GM18519 (cell line): ENCODE data around the gene FER.
"Not testable (repeated sequence)": the region's sequence is repeated elsewhere in the genome, so short reads cannot be mapped to it uniquely, and the experiment has no call there.

Experiments used
- ATAC-seq: cut with Tn5 transposase; IDR thresholded peaks from one replicate; pipeline ENCODE4 v1.9.1; 2021; ENCODE audit warnings: mild to moderate bottlenecking, moderate library complexity; ENCODE audit not compliant: unreplicated experiment, low FRiP score

The FER gene

GRCh38 chr5:108866097-108866496 lies 118.4 kb downstream of the FER start:
- ATAC-seq, result not testable (repeated sequence)

- no peak for ATAC-seq
Measured at GRCh38 chr5:108867656-108868055, 120.0 kb downstream of the FER start.

- no peak for ATAC-seq
Measured at GRCh38 chr5:108869066-108869465, 121.4 kb downstream of the FER start.

- ATAC-seq, result no peak
Measured at GRCh38 chr5:108876451-108876850, 128.8 kb downstream of the FER start.

- no peak for ATAC-seq
Measured at GRCh38 chr5:108878756-108879155, 131.1 kb downstream of the FER start.

GRCh38 chr5:108881133-108881532 lies 133.4 kb downstream of the FER start:
- ATAC-seq, result no peak

- ATAC-seq, result no peak
Measured at GRCh38 chr5:108884736-108885135, 137.0 kb downstream of the FER start.

GRCh38 chr5:108898257-108898656 lies 150.6 kb downstream of the FER start:
- ATAC-seq, result no peak

GRCh38 chr5:108898707-108899106 lies 151.0 kb downstream of the FER start:
- ATAC-seq, result no peak

GRCh38 chr5:108899244-108899643 lies 151.5 kb downstream of the FER start:
- not testable (repeated sequence) for ATAC-seq

GRCh38 chr5:108900668-108901067 lies 153.0 kb downstream of the FER start:
- no peak for ATAC-seq

- no peak for ATAC-seq
Measured at GRCh38 chr5:108905805-108906204, 158.1 kb downstream of the FER start.

- no peak for ATAC-seq
Measured at GRCh38 chr5:108910627-108911026, 162.9 kb downstream of the FER start.

- peak; percentile 71 for ATAC-seq
Measured at GRCh38 chr5:108911055-108911454, 163.4 kb downstream of the FER start.

GRCh38 chr5:108917596-108917995 lies 169.9 kb downstream of the FER start:
- ATAC-seq, result no peak

GRCh38 chr5:108919591-108920326 lies 172.1 kb downstream of the FER start:
- ATAC-seq, result peak; percentile 44

- ATAC-seq, result no peak
Measured at GRCh38 chr5:108924457-108924961, 176.8 kb downstream of the FER start.

GRCh38 chr5:108925073-108925472 lies 177.4 kb downstream of the FER start:
- ATAC-seq, result no peak

- no peak for ATAC-seq
Measured at GRCh38 chr5:108930107-108930506, 182.4 kb downstream of the FER start.

- no peak for ATAC-seq
Measured at GRCh38 chr5:108935611-108936010, 187.9 kb downstream of the FER start.

GRCh38 chr5:108937221-108937620 lies 189.5 kb downstream of the FER start:
- ATAC-seq, result no peak

- no peak for ATAC-seq
Measured at GRCh38 chr5:108940506-108940905, 192.8 kb downstream of the FER start.
